ENCODE measurements around the gene CNKSR3. TPM values are rescaled to one million over a fixed set of nuclear protein-coding genes. Genes with fewer than 3 reads are reported as not detected.
"Not testable (repeated sequence)": the region's sequence is repeated elsewhere in the genome, so short reads cannot be mapped to it uniquely, and the experiment has no call there.

The CNKSR3 gene
- total RNA-seq, 3 donors from 2014 or later = 0.08 to 1.3 (median 0.29) TPM

DNA sequence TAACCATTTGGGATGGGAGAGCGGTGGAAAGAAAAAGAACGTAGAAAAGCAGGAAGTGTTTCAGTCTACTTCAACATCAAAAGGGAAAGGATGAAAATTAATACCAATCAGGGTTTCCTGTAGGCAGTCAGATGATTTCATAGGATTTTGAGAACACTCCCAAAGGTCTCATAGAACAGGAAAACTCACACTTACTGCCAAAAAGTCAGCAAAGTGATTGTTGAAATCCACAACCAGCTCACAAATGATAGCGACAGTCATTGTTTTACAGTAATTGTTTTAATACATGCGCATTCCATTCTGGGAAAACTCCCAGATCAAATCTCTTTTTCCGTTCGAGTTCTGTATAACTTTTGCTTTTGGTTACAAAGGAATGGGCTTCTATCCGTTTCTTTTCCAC is 5.3 kb upstream of the CNKSR3 start:
- H3K36me3 Mint-ChIP-seq (ENCODE audit: insufficient read depth) = no peaks in the 10 kb centered on the region
- no peak for DNase-seq
- peaks cover 42% of the 10 kb centered on the region for H3K27me3 Mint-ChIP-seq (ENCODE audit: low read depth)
- ATAC-seq = no peak
- no peak overlapping the region for H3K4me3 Mint-ChIP-seq
- no peaks in the 10 kb centered on the region for H3K9me3 Mint-ChIP-seq
- peaks cover 4% of the 10 kb centered on the region for H3K4me1 Mint-ChIP-seq (ENCODE audit: low read depth)

DNA sequence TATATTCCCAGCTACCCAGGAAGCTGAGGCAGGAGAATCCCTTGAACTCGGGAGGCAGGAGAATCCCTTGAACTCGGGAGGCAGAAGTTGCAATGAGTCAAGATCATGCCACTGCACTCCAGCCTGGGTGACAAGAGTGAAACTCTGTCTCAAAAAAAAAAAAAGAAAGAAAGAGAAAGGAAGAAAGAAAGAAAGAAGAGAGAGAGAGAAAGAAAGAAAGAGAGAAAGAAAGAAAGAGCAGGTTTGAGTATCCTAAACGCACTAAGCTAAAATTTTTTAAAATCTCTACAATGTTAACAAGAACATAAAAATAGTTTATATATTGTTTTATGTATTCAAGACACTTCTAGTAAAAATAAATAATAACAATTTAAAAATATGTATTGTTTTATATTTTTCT is 4.6 kb upstream of the CNKSR3 start:
- H3K27me3 Mint-ChIP-seq (ENCODE audit: low read depth) = peaks cover 45% of the 10 kb centered on the region
- not testable (repeated sequence) for H3K4me3 Mint-ChIP-seq; H3K36me3 Mint-ChIP-seq (ENCODE audit: insufficient read depth); DNase-seq; H3K4me1 Mint-ChIP-seq (ENCODE audit: low read depth); H3K9me3 Mint-ChIP-seq; ATAC-seq

GRCh38 chr6:154514481-154514880 is 4.0 kb upstream of the CNKSR3 start:
- no peak overlapping the region for H3K4me3 Mint-ChIP-seq
- peaks cover 6% of the 10 kb centered on the region for H3K4me1 Mint-ChIP-seq (ENCODE audit: low read depth)
- peaks cover 46% of the 10 kb centered on the region for H3K27me3 Mint-ChIP-seq (ENCODE audit: low read depth)
- no peaks in the 10 kb centered on the region for H3K9me3 Mint-ChIP-seq
- no peaks in the 10 kb centered on the region for H3K36me3 Mint-ChIP-seq (ENCODE audit: insufficient read depth)
- DNase-seq (no peak), ATAC-seq (no peak)

- DNase-seq (no peak), ATAC-seq (no peak)
- Mint-ChIP-seq H3K4me3 (no peak overlapping the region), H3K4me1 (ENCODE audit: low read depth) (peaks cover 7% of the 10 kb centered on the region), H3K9me3 (no peaks in the 10 kb centered on the region), H3K36me3 (ENCODE audit: insufficient read depth) (no peaks in the 10 kb centered on the region), H3K27me3 (ENCODE audit: low read depth) (peaks cover 52% of the 10 kb centered on the region)
These were observed 3.3 kb upstream of the CNKSR3 start for GRCh38 chr6:154513601-154514320.

- Mint-ChIP-seq H3K4me3 (no peak overlapping the region), H3K4me1 (ENCODE audit: low read depth) (peaks cover 9% of the 10 kb centered on the region), H3K27me3 (ENCODE audit: low read depth) (peaks cover 63% of the 10 kb centered on the region), H3K9me3 (no peaks in the 10 kb centered on the region), H3K36me3 (ENCODE audit: insufficient read depth) (no peaks in the 10 kb centered on the region)
- no peak for DNase-seq
- ATAC-seq = no peak
These were observed 1.7 kb upstream of the CNKSR3 start for GRCh38 chr6:154512201-154512600.

GRCh38 chr6:154511791-154512190 is 1.3 kb upstream of the CNKSR3 start:
- peaks cover 9% of the 10 kb centered on the region for H3K4me1 Mint-ChIP-seq (ENCODE audit: low read depth)
- ATAC-seq = no peak
- no peaks in the 10 kb centered on the region for H3K9me3 Mint-ChIP-seq
- H3K27me3 Mint-ChIP-seq (ENCODE audit: low read depth) = peaks cover 66% of the 10 kb centered on the region
- no peaks in the 10 kb centered on the region for H3K36me3 Mint-ChIP-seq (ENCODE audit: insufficient read depth)
- H3K4me3 Mint-ChIP-seq = no peak overlapping the region
- DNase-seq = no peak

- ATAC-seq (peak; percentile 29 to 57), DNase-seq (no peak)
- Mint-ChIP-seq H3K27me3 (ENCODE audit: low read depth) (peaks cover 67% of the 10 kb centered on the region), H3K36me3 (ENCODE audit: insufficient read depth) (no peaks in the 10 kb centered on the region), H3K4me3 (peak overlapping the region; percentile 40), H3K4me1 (ENCODE audit: low read depth) (peaks cover 9% of the 10 kb centered on the region), H3K9me3 (no peaks in the 10 kb centered on the region)
These were observed 903 bp downstream of the CNKSR3 start for GRCh38 chr6:154509421-154510143.

DNA sequence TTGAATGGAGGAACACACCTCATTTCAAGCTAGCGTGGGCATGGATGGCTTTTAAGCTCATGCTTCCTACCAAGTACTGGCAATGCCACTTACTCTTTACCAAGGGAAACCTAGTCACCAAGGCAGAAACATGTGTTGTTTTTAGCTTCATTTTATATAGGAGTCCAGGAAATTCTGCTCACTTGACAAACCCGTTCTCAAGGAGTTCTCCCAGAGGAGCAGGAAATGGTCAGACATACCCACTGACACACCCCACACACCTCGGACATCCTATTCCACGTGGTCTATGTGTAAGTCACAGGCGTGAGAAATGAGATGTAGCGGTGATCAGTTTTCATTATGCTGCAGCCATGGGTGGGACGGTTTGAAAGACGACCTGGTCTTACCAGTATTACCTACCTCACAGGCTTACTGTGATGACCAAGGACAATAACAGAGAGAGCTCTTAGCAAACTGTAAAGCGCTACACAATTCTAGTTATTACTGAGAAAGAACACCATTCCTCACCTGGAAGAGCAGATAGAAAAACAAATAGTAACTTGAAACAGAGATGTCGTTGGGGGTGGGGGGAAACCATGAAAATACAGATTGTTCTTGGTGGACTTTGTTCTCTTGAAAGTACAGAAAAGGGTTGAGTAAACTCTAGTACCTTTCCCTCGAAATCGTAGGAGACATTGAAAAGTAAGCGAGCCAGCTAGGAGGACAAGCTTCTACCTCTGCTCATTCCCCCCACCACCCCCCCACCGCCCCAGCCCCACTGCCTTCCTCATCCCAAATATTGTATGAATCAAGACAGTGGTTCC is 1.7 kb downstream of the CNKSR3 start:
- no peak for ATAC-seq
- no peak for DNase-seq
- Mint-ChIP-seq H3K36me3 (ENCODE audit: insufficient read depth) (no peaks in the 10 kb centered on the region), H3K4me1 (ENCODE audit: low read depth) (peaks cover 9% of the 10 kb centered on the region), H3K4me3 (peak overlapping the region; percentile 9), H3K9me3 (no peaks in the 10 kb centered on the region), H3K27me3 (ENCODE audit: low read depth) (peaks cover 66% of the 10 kb centered on the region)

GRCh38 chr6:154506991-154507898 is 3.2 kb downstream of the CNKSR3 start:
- no peak for ATAC-seq
- no peak for DNase-seq
- Mint-ChIP-seq H3K9me3 (no peaks in the 10 kb centered on the region), H3K27me3 (ENCODE audit: low read depth) (peaks cover 60% of the 10 kb centered on the region), H3K4me3 (no peak overlapping the region), H3K4me1 (ENCODE audit: low read depth) (peaks cover 9% of the 10 kb centered on the region), H3K36me3 (ENCODE audit: insufficient read depth) (no peaks in the 10 kb centered on the region)

DNA sequence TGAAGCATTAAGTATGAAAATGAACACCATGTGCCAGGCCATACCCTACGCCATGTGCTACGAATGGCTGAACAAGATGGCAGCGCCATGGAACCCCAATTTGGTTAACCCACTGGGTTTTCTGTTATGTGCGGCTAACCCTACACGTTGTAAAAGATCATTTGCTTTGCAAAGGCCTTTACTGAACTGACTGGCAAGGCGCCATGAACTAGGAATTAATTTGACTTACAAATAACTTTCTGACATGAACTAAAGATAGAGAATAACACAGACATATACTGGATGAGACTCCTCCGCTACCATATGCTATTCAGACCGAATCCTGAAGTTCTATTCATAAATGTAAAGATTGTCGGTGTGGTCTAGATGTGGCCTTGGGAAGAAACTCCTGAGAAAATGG is 3.9 kb downstream of the CNKSR3 start:
- DNase-seq (no peak), ATAC-seq (no peak)
- Mint-ChIP-seq H3K4me1 (ENCODE audit: low read depth) (peaks cover 6% of the 10 kb centered on the region), H3K4me3 (no peak overlapping the region), H3K27me3 (ENCODE audit: low read depth) (peaks cover 53% of the 10 kb centered on the region), H3K36me3 (ENCODE audit: insufficient read depth) (no peaks in the 10 kb centered on the region), H3K9me3 (no peaks in the 10 kb centered on the region)

DNA sequence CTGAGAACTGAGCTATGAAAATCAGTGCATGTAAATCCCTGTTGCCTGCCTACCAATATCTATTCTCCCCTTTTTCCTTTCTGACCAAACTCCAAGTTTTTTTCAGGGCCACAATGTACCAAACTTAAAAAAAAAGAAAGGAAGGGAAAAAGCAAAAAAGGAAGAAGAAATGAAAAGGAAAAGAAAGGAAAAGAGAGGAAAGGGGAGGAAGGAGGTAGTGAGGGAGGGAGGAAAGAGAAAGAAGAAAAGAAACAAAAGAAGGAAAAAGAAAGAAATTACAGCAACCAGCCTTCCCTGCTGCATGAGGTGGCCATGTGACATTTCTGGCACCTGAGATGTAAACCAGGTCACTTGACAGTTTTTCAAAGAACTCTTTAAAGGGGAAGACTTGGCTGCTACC is 4.4 kb downstream of the CNKSR3 start:
- Mint-ChIP-seq H3K4me1 (ENCODE audit: low read depth) (peaks cover 6% of the 10 kb centered on the region), H3K9me3 (no peaks in the 10 kb centered on the region), H3K4me3 (no peak overlapping the region), H3K36me3 (ENCODE audit: insufficient read depth) (no peaks in the 10 kb centered on the region), H3K27me3 (ENCODE audit: low read depth) (peaks cover 50% of the 10 kb centered on the region)
- DNase-seq (no peak), ATAC-seq (no peak)

DNA sequence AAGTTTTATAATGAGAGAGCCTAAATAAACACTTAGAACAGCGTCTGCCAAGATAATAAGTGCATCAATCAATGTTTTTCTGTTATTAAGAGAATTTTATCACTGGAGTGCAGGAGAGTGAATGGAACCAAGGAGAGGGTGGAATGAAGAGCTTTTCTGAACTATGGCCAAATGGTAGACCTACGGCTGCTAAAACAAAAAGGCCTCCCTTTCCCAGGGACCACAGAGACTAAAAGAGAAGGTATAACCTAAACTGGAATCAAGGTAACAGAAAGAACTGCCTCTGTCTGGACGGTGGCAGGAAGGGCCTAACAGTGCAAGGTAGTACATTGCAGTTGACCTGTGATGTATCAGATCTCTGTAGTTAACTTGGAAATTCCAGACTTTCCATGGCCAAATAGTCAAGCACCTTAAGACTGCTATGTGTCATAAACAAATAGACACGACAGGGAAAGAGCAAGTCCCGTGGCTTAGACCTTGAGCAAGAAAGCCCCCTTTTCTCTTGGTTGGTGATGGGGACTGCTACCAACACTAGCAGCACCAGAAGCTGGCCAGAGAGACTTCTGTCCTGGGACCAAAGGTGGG is 5.5 kb downstream of the CNKSR3 start:
- Mint-ChIP-seq H3K4me3 (no peak overlapping the region), H3K36me3 (ENCODE audit: insufficient read depth) (no peaks in the 10 kb centered on the region), H3K9me3 (no peaks in the 10 kb centered on the region), H3K4me1 (ENCODE audit: low read depth) (peaks cover 3% of the 10 kb centered on the region), H3K27me3 (ENCODE audit: low read depth) (peaks cover 45% of the 10 kb centered on the region)
- ATAC-seq (no peak), DNase-seq (no peak)

DNA sequence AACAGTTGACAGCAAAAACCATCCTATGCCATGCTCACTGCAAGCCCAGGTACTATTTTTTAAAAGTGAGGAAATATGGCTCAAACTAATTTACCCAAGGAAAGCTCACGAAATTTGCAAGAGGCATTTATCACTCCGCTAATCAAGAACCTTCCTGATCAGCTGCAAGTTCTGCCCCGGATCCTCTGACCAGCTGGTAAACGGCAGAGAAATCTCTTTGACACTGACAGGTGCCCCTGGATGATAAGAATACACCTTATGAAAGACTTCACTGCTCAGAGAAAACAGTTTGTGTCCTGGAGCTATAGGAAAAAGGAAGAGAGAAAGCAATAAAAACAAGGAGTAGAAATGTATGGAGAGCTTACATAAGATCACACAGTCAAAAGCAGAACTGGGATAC is 6.4 kb downstream of the CNKSR3 start:
- Mint-ChIP-seq H3K4me3 (no peak overlapping the region), H3K36me3 (ENCODE audit: insufficient read depth) (no peaks in the 10 kb centered on the region), H3K9me3 (no peaks in the 10 kb centered on the region), H3K27me3 (ENCODE audit: low read depth) (peaks cover 39% of the 10 kb centered on the region), H3K4me1 (ENCODE audit: low read depth) (peaks cover 3% of the 10 kb centered on the region)
- ATAC-seq = no peak
- DNase-seq = no peak
